OCI-LY3 (cell line): ENCODE measurements around the gene PTX3.

Experiments
- CTCF ChIP-seq: fragments of 200-600, 300-600 bp; sonication (generic); IDR thresholded peaks from 2 replicates; pipeline ENCODE4 v1.5.1; 2014; ENCODE audit warnings: antibody characterized with exemption, low read length, low read depth
- EZH2phosphoT487 ChIP-seq: fragments of 200-600 bp; shearing (Covaris generic); IDR thresholded peaks from 2 replicates; pipeline ENCODE4 v1.6.1; 2018; ENCODE audit warnings: antibody characterized with exemption, mixed run types, low read depth

DNA sequence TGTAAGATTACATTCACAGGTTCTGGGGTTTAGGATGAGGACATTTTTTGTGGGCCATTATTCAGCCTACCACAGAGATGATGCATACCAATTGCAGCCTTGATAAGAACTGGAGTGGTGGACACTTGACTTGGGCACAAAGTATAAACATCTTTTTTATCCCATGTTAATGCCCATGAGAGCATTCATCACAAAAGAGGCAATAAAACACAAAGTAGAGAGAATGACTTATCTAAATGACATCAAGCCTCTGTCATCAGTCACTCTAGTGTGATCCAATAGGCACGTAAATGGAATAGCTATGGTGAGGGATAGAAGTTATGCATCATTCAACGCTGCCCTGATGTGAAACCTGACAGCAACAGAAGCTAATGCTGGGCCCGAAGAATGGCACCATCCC, 40.8 kb downstream of the PTX3 start:
- TF ChIP-seq CTCF (no peak), EZH2phosphoT487 (no peak)
